ENCODE measurements around the gene DSTN. TPM values are rescaled to one million over a fixed set of nuclear protein-coding genes. Genes with fewer than 3 reads are reported as not detected.
A peak's percentile ranks its signal among the peaks of the same experiment; 100 is the strongest.

Gene DSTN
- total RNA-seq, 1 donor from 2014 or later: 326 TPM

DNA sequence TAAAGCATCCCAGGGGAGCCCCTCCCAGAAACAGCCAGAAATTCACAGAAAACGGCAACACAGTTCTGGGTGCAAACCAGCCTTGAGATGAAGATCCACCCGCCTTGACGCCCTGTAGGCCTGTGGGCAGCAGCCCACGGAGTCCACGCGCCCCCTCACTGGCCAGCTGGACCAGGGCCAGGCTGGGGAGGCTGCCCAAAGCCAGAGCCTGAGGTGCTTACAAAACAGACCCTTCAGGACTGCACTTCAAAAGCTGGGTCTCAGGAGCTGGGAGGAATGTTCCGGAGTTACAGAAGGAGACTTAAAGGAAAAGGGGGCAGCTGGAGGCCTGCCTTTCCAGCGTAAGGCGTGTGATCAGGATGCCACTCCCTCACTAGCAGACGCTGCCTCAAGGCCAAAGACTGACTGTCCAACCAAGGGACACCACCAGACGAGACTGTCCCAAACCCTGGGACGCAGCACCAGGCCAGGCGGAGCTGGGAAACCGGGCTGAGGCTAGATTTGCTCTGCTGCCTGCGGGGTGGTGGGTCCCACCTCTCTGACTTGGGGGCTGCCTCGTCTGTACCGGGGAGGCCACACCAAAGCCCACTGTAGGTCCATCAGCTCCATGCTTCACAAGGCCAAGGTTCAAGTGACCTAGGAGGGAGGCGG is 64.1 kb downstream of the DSTN start:
- no peak for TF ChIP-seq POLR2A (IDR thresholded peaks at IDR 0.05)
- TF ChIP-seq POLR2AphosphoS5 (IDR thresholded peaks at IDR 0.05; ENCODE audit: insufficient read depth in 1 of 2, low read depth in 1 of 2): no peak
- TF ChIP-seq, protein P1, sequence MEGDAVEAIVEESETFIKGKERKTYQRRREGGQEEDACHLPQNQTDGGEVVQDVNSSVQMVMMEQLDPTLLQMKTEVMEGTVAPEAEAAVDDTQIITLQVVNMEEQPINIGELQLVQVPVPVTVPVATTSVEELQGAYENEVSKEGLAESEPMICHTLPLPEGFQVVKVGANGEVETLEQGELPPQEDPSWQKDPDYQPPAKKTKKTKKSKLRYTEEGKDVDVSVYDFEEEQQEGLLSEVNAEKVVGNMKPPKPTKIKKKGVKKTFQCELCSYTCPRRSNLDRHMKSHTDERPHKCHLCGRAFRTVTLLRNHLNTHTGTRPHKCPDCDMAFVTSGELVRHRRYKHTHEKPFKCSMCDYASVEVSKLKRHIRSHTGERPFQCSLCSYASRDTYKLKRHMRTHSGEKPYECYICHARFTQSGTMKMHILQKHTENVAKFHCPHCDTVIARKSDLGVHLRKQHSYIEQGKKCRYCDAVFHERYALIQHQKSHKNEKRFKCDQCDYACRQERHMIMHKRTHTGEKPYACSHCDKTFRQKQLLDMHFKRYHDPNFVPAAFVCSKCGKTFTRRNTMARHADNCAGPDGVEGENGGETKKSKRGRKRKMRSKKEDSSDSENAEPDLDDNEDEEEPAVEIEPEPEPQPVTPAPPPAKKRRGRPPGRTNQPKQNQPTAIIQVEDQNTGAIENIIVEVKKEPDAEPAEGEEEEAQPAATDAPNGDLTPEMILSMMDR (IDR thresholded peaks at IDR 0.05): no peak
- no peaks in the 10 kb centered on the region for H3K27me3 ChIP-seq
- no peaks in the 10 kb centered on the region for H3K9me3 ChIP-seq
- peak overlapping the region; percentile 62 for H3K27ac ChIP-seq
- peaks cover 0 to 50% of the 10 kb centered on the region in 2 donors for H3K36me3 ChIP-seq
- no peak for DNase-seq (ENCODE audit: extremely low spot score in 2 of 2)
- no peak overlapping the region for H3K4me3 ChIP-seq
- intact Hi-C loops (cut with DNase I): no loop called here
- H3K4me1 ChIP-seq: peaks cover 47% of the 10 kb centered on the region

- Histone ChIP-seq H3K27me3 (no peaks in the 10 kb centered on the region), H3K27ac (peak overlapping the region; percentile 62), H3K9me3 (no peaks in the 10 kb centered on the region), H3K4me3 (no peak overlapping the region), H3K36me3 (peaks cover 0 to 44% of the 10 kb centered on the region in 2 donors), H3K4me1 (peaks cover 47% of the 10 kb centered on the region)
- peak in 1 of 2 donors; percentile 27 for TF ChIP-seq POLR2AphosphoS5 (IDR thresholded peaks at IDR 0.05; ENCODE audit: insufficient read depth in 1 of 2, low read depth in 1 of 2)
- no peak for TF ChIP-seq POLR2A (IDR thresholded peaks at IDR 0.05)
- TF ChIP-seq, protein P1 (IDR thresholded peaks at IDR 0.05): no peak
- no peak for DNase-seq (ENCODE audit: extremely low spot score in 2 of 2)
- intact Hi-C loops (cut with DNase I): no loop called here
These were observed 64.9 kb downstream of the DSTN start for GRCh38 chr20:17634661-17635331.

GRCh38 chr20:17635332-17636244 is 65.7 kb downstream of the DSTN start:
- Histone ChIP-seq H3K4me3 (no peak overlapping the region), H3K36me3 (peaks cover 0 to 47% of the 10 kb centered on the region in 2 donors), H3K27ac (peak overlapping the region; percentile 62), H3K4me1 (peaks cover 47% of the 10 kb centered on the region), H3K9me3 (no peaks in the 10 kb centered on the region), H3K27me3 (no peaks in the 10 kb centered on the region)
- intact Hi-C loops (cut with DNase I): no loop called here
- TF ChIP-seq, protein P1 (IDR thresholded peaks at IDR 0.05): no peak
- TF ChIP-seq POLR2AphosphoS5 (IDR thresholded peaks at IDR 0.05; ENCODE audit: insufficient read depth in 1 of 2, low read depth in 1 of 2): no peak
- no peak for TF ChIP-seq POLR2A (IDR thresholded peaks at IDR 0.05)
- DNase-seq (ENCODE audit: extremely low spot score in 2 of 2): no peak

GRCh38 chr20:17636523-17637412 is 66.9 kb downstream of the DSTN start:
- intact Hi-C loops (cut with DNase I): no loop called here
- Histone ChIP-seq H3K36me3 (peaks cover 0 to 45% of the 10 kb centered on the region in 2 donors), H3K27me3 (no peaks in the 10 kb centered on the region), H3K27ac (peak overlapping the region; percentile 62), H3K9me3 (no peaks in the 10 kb centered on the region), H3K4me1 (peaks cover 57% of the 10 kb centered on the region), H3K4me3 (no peak overlapping the region)
- no peak for TF ChIP-seq POLR2A (IDR thresholded peaks at IDR 0.05)
- peak in 1 of 2 donors; percentile 6 for TF ChIP-seq POLR2AphosphoS5 (IDR thresholded peaks at IDR 0.05; ENCODE audit: insufficient read depth in 1 of 2, low read depth in 1 of 2)
- no peak for DNase-seq (ENCODE audit: extremely low spot score in 2 of 2)
